Measurements from ENCODE around the gene CACNA2D1. TPM values are rescaled to one million over a fixed set of nuclear protein-coding genes. Genes with fewer than 3 reads are reported as not detected.

Gene CACNA2D1
- total RNA-seq, 1 donor = 0.10 TPM

DNA sequence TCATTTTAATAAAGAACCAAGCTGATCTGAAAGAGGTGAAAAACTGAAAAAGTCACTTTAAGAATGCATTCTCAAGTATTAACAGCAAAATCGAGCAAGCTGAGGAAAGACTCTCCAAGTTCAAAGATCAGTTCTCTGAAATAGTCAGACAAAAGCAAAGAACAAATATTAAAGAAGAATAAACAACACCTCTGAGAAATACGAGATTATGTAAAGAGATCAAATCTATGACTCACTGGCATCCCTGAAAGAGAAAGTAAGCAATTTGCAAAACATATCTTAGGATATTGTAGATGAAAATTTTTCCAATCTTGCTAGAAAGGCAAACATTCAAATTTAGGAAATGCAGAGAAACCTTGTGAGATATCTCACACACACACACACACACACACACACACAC is 535.4 kb downstream of the CACNA2D1 start:
- peaks cover 10% of the 10 kb centered on the region for H3K9me3 ChIP-seq (ENCODE audit: low read depth, low read length)
- no peak overlapping the region for H3K4me3 ChIP-seq (ENCODE audit: low read length)
- H3K27me3 ChIP-seq (ENCODE audit: insufficient read depth, low read length) = no peaks in the 10 kb centered on the region
- no peaks in the 10 kb centered on the region for H3K4me1 ChIP-seq (ENCODE audit: insufficient read depth, low read length)

DNA sequence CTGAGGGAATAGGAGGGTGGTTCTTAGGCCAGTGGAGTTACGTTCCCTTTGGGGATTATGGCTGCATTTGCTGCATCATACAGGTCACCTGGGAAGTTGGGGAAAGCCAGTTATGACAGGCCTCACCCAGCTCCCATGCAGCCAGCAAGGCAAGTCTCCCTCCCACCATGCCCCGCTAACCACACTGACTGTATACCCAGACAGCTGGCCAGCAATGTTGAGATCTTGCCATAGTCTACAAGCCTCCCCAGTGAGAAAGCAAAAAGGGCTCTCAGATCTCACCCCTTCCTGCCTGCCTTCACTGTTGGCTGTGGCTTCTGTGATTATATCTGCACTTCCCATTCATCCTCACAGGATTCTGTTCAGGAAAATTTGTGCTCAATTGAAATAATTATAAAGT is 540.5 kb downstream of the CACNA2D1 start:
- peaks cover 4% of the 10 kb centered on the region for H3K4me1 ChIP-seq (ENCODE audit: insufficient read depth, low read length)
- no peaks in the 10 kb centered on the region for H3K9me3 ChIP-seq (ENCODE audit: low read depth, low read length)
- H3K4me3 ChIP-seq (ENCODE audit: low read length) = no peak overlapping the region
- H3K27me3 ChIP-seq (ENCODE audit: insufficient read depth, low read length) = no peaks in the 10 kb centered on the region

DNA sequence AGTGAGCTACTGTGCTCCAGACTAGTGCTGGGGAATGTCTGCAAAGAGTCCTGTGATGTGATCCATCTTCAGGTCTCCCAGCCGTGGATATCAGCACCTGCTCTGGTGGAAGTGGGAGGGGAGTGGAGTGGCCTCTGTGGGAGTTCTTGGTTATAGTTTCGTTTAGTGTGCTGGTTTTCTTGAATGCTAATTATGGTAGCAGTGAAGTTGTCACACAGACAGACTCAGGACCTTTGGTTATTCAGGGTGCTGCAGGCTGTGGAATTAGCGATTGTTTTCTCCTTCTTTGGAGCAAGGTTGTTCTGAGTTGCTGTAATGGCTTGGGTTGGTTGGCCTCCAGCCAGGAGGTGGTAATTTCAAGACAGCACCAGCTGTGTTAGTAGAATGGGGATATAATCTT is 541.0 kb downstream of the CACNA2D1 start:
- Histone ChIP-seq H3K4me1 (ENCODE audit: insufficient read depth, low read length) (peaks cover 4% of the 10 kb centered on the region), H3K4me3 (ENCODE audit: low read length) (no peak overlapping the region), H3K27me3 (ENCODE audit: insufficient read depth, low read length) (no peaks in the 10 kb centered on the region), H3K9me3 (ENCODE audit: low read depth, low read length) (no peaks in the 10 kb centered on the region)
